NCI-H2196 (cell line): Measurements from ENCODE around the gene PEX11B.

Experiments
- DNase-seq: peaks from one replicate; lab custom pipeline; 2025; ENCODE audit not compliant: unreplicated experiment; lab: John Stamatoyannopoulos, UW

The PEX11B gene

DNA sequence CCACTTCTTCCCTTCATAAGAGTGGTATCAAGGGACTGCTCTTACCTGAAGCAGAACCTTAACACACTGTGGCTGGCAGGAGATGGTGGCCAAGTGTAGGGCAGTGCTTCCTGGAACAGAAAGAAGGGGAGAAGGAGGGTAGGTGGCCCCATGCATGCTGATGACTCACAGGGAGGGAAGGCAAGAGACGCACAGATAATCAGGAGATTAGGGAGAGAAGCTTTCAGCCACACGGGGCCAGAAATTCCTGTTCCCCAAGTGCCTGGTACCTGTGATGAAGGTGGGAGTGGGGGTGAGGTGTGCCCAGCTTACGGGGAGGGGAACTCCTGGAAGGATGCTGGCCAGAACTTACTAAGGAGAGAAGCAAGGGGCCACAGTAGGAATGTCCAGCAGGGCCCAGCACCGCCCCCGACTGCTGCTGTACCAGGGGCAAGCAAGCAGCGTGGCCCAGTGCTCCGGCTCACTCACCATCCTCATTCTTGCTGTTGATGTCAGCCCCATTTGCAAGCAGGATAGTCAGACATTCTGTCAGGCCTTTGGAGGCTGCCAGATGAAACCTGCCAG is 40.5 kb downstream of the PEX11B start:
- no peak for DNase-seq

GRCh38 chr1:145874646-145875045 is 43.9 kb downstream of the PEX11B start:
- DNase-seq, result no peak

DNA sequence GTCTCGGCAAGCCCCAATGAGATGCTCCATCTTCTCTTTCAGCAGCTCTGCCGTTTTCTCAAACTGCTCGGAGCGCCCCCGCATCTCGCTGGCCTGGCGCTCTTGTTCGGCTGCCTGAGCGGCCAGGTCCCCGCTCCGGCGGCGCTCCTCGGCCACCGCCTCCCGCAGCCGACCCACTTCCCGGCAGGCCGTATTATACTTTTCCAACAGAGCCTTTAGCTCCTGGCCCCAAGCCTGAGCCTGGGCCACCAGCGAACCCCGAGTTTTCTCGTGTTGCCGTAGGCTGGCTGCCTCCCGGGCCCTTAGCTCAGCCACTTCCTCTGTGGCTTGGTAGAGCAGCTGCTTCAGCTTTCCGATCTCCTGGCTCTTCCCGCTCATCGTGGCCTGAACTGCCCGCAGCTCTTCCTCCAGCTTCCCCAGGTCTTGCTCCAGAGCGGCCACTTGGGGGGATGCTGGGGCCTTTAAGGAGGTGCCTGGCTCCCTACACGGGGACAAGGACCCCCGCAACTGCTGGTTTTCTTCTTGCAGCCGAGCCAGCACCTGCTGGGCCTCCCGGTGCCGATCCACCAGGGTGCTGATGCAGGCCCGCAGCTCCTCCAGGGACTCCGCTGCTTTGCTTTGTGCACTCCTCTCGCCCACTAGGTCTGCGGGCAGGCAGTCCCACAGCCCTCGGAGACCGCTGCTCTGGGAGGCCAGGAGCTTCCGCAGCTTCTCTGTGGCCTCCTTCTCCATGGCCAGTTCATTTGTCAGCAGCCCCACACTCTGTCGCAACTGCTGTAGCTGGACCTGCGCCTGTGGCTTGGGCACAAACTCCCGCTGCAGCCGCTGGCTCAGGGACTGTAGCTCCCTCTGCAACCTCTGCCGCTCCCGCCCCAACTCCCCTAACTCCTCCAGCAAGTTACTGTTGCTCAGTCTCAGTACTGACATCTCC is 46.3 kb downstream of the PEX11B start:
- no peak for DNase-seq

DNA sequence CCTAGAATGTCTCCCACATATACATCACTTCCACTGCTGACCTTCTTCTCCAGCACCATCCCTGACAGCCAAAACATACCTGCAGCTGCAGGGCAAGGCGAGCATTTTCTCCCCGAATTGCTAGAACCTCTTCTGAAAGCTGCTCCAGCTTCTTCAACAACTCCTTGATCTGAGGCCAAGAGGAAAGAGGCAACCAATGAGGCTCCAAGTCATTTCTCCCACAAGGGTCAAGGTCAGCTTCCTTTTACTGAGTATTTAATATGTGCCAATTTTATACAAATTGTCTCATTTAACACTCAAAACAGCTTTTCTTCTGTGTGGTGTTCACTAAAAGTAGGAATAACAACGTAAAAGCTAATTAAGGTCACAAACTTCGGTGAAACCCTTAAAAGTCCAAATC is 50.3 kb downstream of the PEX11B start:
- no peak for DNase-seq

DNA sequence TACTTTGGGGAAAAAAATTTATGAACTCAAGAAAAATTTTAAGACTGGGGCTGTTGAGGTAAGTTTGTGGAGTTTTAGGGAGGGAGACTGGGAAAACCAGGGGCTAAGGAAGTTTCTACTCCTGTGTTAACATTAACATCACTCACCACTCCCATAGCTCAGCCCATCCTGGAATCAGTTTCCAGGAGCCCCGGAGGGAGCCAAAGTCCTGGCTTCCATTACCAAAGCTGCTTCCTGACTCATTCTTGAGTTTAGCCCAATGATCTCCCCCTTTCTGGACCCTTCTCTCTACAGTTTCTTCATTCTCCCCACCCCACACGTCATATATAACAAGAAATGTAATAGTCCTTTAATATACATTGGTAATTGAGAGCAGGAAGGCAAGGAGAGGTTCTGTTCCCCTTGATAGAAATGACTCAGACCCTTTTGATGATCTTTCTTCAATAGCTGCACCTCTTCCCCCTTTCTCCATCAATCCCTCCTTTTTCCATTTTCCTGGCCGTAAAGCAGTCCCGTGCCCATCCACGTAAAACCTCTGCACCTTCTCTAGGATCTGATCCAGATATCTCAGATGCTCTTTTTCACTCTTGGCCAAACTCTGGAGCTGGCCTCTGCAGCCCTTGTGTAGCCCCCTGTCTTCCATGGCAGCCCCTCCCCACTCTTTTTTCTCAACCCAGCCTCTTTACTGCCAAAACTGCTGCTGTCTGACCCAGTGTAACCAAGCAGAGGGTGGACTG is 55.1 kb downstream of the PEX11B start:
- DNase-seq, result no peak
